HCT116 (cell line): Measurements from ENCODE around the gene ELMO2. TPM values are rescaled to one million over a fixed set of nuclear protein-coding genes. Genes with fewer than 3 reads are reported as not detected.

ENCODE experiments used
- ATAC-seq: fragments of 200-7000 bp; cut with Tn5 transposase; 2 replicates; pipeline ENCODE4 v1.9.1; 2020; ENCODE audit warnings: mild to moderate bottlenecking, moderate library complexity
- BruUV-seq: library from RNA; stranded (reverse); fragments of 400-500 nt; replicated peaks from 2 replicates; lab custom pipeline; 2021; lab: Mats Ljungman, UMichigan
- CTCF ChIA-PET: fragments of 300-600 bp; sonication (Branson Sonifier 250); formaldehyde crosslinking; loops from one replicate; lab custom pipeline; 2021; ENCODE audit warnings: antibody characterized with exemption; lab: Charles Lee
- POLR2A ChIA-PET: fragments of 300-600, 350-600 bp; sonication (Branson Sonifier 250); formaldehyde crosslinking; loops from one replicate; lab custom pipeline; 2021; ENCODE audit warnings: antibody characterized with exemption; lab: Charles Lee
- RAD21 ChIA-PET, 2 experiments: fragments of 300-600 bp; sonication (Branson Sonifier 250); formaldehyde crosslinking; loops; one replicate each; lab custom pipeline; 2023; ENCODE audit warnings: low total read pairs in 2 of 2; ENCODE audit not compliant: uncharacterized antibody in 2 of 2, unreplicated experiment in 2 of 2, low non-redundant PET in 1 of 2; lab: Charles Lee
- DNase-seq: peaks from one replicate; pipeline ENCODE4 v3.0.0-alpha.2; 2010; ENCODE audit warnings: low read depth, low spot score
- H2AFZ ChIP-seq: fragments of 200-600 bp; shearing (Covaris generic), sonication (generic); 2 replicates; pipeline ENCODE4 v1.6.1; 2017; ENCODE audit warnings: low read depth, mixed run types, mixed read lengths, antibody characterized with exemption, low read length; ENCODE audit not compliant: poor library complexity, severe bottlenecking
- H3K27ac ChIP-seq: 2 replicates; pipeline ENCODE4 v1.5.1; 2012; ENCODE audit warnings: low read depth, low read length
- H3K27me3 ChIP-seq: fragments of 200-600 bp; sonication (generic); 2 replicates; pipeline ENCODE4 v1.6.1; 2016; ENCODE audit warnings: mixed run types, low read length, mixed read lengths; ENCODE audit not compliant: insufficient read depth
- H3K36me3 ChIP-seq, 2 experiments: fragments of 200-500 bp in 1 of 2; fragments of 200-600 bp in 1 of 2; sonication (Bioruptor generic) in 1 of 2; sonication (generic) in 1 of 2; 2 replicates each; pipeline versions ENCODE4 v1.5.1 to v1.6.1; 2014 to 2016; ENCODE audit warnings: low read length in 2 of 2, inconsistent platforms in 1 of 2, mixed read lengths in 1 of 2, mixed run types in 1 of 2; ENCODE audit not compliant: insufficient read depth in 2 of 2, control insufficient read depth in 1 of 2
- H3K4me1 ChIP-seq, 2 experiments: fragments of 200-600 bp in 1 of 2; sonication (generic) in 1 of 2; 2 replicates each; pipeline versions ENCODE4 v1.5.1 to v1.6.1; 2012 to 2017; ENCODE audit warnings: low read length in 2 of 2, inconsistent platforms in 1 of 2, mild to moderate bottlenecking in 1 of 2, mixed read lengths in 1 of 2, mixed run types in 1 of 2, moderate library complexity in 1 of 2; ENCODE audit not compliant: insufficient read depth in 2 of 2, control insufficient read depth in 1 of 2
- H3K4me2 ChIP-seq: fragments of 200-600 bp; sonication (generic); 2 replicates; pipeline ENCODE4 v1.6.1; 2017; ENCODE audit warnings: mixed run types, low read length, mixed read lengths
- H3K4me3 ChIP-seq, 2 experiments: fragments of 200-600 bp in 1 of 2; sonication (generic) in 1 of 2; replicated peaks in 1 of 2; 2 replicates each; pipeline ENCODE4 v1.5.1; 2011 to 2016; ENCODE audit warnings: low read length in 2 of 2, control low read depth in 1 of 2, low read depth in 1 of 2, mild to moderate bottlenecking in 1 of 2, mixed read lengths in 1 of 2, mixed run types in 1 of 2
- H3K79me2 ChIP-seq: fragments of 200-600 bp; sonication (generic); 2 replicates; pipeline ENCODE4 v1.6.1; 2017; ENCODE audit warnings: mild to moderate bottlenecking, mixed run types, low read length, moderate library complexity, mixed read lengths; ENCODE audit not compliant: insufficient read depth
- H3K9ac ChIP-seq: fragments of 200-600 bp; sonication (generic); 2 replicates; pipeline ENCODE4 v1.6.1; 2016; ENCODE audit warnings: low read length, mixed read lengths
- H3K9me2 ChIP-seq: fragments of 200-600 bp; sonication (generic), shearing (Covaris generic); 2 replicates; pipeline ENCODE4 v1.6.1; 2017; ENCODE audit warnings: mixed run types, mild to moderate bottlenecking, moderate library complexity; ENCODE audit not compliant: insufficient read depth
- H3K9me3 ChIP-seq, 2 experiments: fragments of 200-500 bp in 1 of 2; fragments of 200-600 bp in 1 of 2; sonication (Bioruptor generic) in 1 of 2; sonication (generic) in 1 of 2; 2 replicates each; pipeline ENCODE4 v1.6.1; 2014 to 2017; ENCODE audit warnings: low read length in 2 of 2, mixed read lengths in 2 of 2, inconsistent platforms in 1 of 2, low read depth in 1 of 2, mild to moderate bottlenecking in 1 of 2, mixed run types in 1 of 2, moderate library complexity in 1 of 2; ENCODE audit not compliant: control insufficient read depth in 1 of 2, insufficient read depth in 1 of 2
- H4K20me1 ChIP-seq: fragments of 200-600 bp; sonication (generic), shearing (Covaris generic); 2 replicates; pipeline ENCODE4 v1.6.1; 2017; ENCODE audit warnings: mixed run types, mild to moderate bottlenecking, moderate library complexity; ENCODE audit not compliant: insufficient read depth
- CBX3 ChIP-seq: IDR thresholded peaks from 2 replicates; pipeline ENCODE4 v1.6.1; 2012; ENCODE audit warnings: low read depth
- CEBPB ChIP-seq: IDR thresholded peaks from 2 replicates; pipeline ENCODE4 v1.6.1; 2012; ENCODE audit warnings: low read depth
- EGR1 ChIP-seq: IDR thresholded peaks from 2 replicates; pipeline ENCODE4 v1.6.1; 2012; ENCODE audit warnings: low read depth
- ELF1 ChIP-seq: IDR thresholded peaks from 2 replicates; pipeline ENCODE4 v1.6.1; 2012; ENCODE audit warnings: low read depth, borderline replicate concordance
- EZH2phosphoT487 ChIP-seq: fragments of 200-600 bp; IDR thresholded peaks from 2 replicates; pipeline ENCODE4 v1.6.1; 2018; ENCODE audit warnings: antibody characterized with exemption, borderline replicate concordance
- JUND ChIP-seq: IDR thresholded peaks from 2 replicates; pipeline ENCODE4 v1.6.1; 2012
- MAX ChIP-seq: IDR thresholded peaks from 2 replicates; pipeline ENCODE4 v1.6.1; 2012
- RAD21 ChIP-seq: IDR thresholded peaks from 2 replicates; pipeline ENCODE4 v1.6.1; 2012; ENCODE audit warnings: low read depth, mild to moderate bottlenecking
- REST ChIP-seq: IDR thresholded peaks from 2 replicates; pipeline ENCODE4 v1.6.1; 2012; ENCODE audit warnings: low read depth
- SIN3A ChIP-seq: IDR thresholded peaks from 2 replicates; pipeline ENCODE4 v1.6.1; 2012; ENCODE audit warnings: low read depth
- SP1 ChIP-seq: IDR thresholded peaks from 2 replicates; pipeline ENCODE4 v1.6.1; 2012; ENCODE audit warnings: low read depth
- SRF ChIP-seq: IDR thresholded peaks from 2 replicates; pipeline ENCODE4 v1.6.1; 2012; ENCODE audit warnings: low read depth
- ZNF274 ChIP-seq: fragments of 200-500 bp; sonication (Bioruptor generic); IDR thresholded peaks from 2 replicates; pipeline ENCODE4 v1.6.1; 2014; ENCODE audit warnings: mild to moderate bottlenecking, low read depth, low read length, inconsistent platforms
- intact Hi-C: fragments of 100-400 bp; cut with micrococcal nuclease; formaldehyde crosslinking; loops from 2 replicates; pipeline ENCODE4 v1.10.0; 2022
- total RNA-seq: library from RNA; stranded (reverse); gene quantifications from one replicate; pipeline ENCODE4 v1.2.1, GENCODE V29; 2021; ENCODE audit not compliant: unreplicated experiment

Gene ELMO2
- total RNA-seq, 1 experiment from 2014 or later, result 22.9 TPM

- Histone ChIP-seq H4K20me1 (no peaks in the 10 kb centered on the region), H3K4me2 (no peak overlapping the region), H3K9me3 (no peaks in the 10 kb centered on the region), H3K36me3 (peaks cover 2 to 5% of the 10 kb centered on the region in 2 experiments; a peak in 2 of 4 replicates), H3K9ac (no peak overlapping the region), H2AFZ (no peak overlapping the region), H3K79me2 (peaks cover 33% of the 10 kb centered on the region), H3K27ac (no peak overlapping the region), H3K4me1 (peaks cover 3 to 8% of the 10 kb centered on the region in 2 experiments; a peak in 3 of 4 replicates), H3K27me3 (no peaks in the 10 kb centered on the region), H3K9me2 (no peaks in the 10 kb centered on the region), H3K4me3 (no peak overlapping the region)
- ChIA-PET RAD21 (no interaction called here), CTCF (interaction anchor here (1.8 kb wide), 1 partner anchor 10 kb away, joined by 6 read pairs; no protein-coding TSS in a partner anchor), POLR2A (no interaction called here)
- ATAC-seq, result no peak
- TF ChIP-seq RAD21 (no peak), JUND (no peak), SIN3A (no peak), ZNF274 (no peak), ELF1 (no peak), SP1 (no peak), MAX (no peak), CEBPB (no peak), EZH2phosphoT487 (no peak), CBX3 (no peak), REST (no peak), SRF (no peak), EGR1 (no peak)
- intact Hi-C loops, result no loop called here
- DNase-seq, result no peak
- no TSS peak for BruUV-seq
Observed at GRCh38 chr20:46358346-46359058, 47.9 kb downstream of the ELMO2 start.
